PC-9 (cell line): Measurements from ENCODE around the gene ICAM2.

Experiments
- EZH2 ChIP-seq: fragments of 200-600 bp; sonication (generic); IDR thresholded peaks from 2 replicates; pipeline ENCODE4 v1.8.0; 2017; ENCODE audit warnings: antibody characterized with exemption, low read depth
- TF ChIP-seq, protein P1 (sequence below): fragments of 200-600 bp; sonication (generic); conservative IDR thresholded peaks from 2 replicates; pipeline ENCODE4 v1.6.1; 2017; ENCODE audit warnings: mixed run types, antibody characterized with exemption, mild to moderate bottlenecking, moderate library complexity

DNA sequence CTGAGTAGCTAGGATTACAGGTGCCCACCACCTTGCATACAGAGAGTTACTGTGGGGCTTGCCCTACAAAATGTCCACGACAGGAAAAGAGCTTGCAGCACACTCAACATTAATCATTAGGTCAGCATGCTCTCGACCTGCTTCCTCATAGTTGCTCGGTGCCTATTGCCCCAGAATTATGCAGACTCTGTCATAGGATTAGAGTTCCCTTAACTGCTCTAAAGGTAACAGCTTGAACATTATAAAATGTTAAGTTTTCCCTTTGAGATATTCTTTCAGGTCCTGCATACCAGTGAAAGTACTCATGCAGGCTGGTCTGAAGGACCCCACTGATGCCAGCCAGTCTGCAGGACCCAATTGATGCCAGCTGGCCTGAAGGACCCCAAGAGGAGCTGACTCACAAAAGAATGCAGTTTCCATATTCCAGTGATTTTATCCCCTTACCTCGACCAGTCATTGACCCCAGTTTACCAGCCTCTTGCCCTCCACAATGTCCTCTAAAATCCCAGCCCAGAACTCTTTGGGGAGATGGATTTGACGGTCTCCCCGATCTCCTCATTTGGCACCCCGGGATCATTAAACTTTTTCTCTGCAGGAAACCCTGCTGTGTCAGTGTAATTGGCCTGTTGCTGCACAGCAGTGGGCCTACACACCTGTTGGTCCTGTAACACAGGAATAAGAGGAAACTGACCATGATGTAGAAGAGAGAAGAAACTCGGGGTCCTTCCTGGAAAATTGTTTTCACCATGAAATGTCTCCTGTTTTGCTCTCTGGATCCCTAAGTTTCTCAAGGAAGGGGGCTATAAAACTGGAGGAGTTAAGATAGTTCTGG lies 10.6 kb downstream of the ICAM2 start:
- TF ChIP-seq, protein P1, sequence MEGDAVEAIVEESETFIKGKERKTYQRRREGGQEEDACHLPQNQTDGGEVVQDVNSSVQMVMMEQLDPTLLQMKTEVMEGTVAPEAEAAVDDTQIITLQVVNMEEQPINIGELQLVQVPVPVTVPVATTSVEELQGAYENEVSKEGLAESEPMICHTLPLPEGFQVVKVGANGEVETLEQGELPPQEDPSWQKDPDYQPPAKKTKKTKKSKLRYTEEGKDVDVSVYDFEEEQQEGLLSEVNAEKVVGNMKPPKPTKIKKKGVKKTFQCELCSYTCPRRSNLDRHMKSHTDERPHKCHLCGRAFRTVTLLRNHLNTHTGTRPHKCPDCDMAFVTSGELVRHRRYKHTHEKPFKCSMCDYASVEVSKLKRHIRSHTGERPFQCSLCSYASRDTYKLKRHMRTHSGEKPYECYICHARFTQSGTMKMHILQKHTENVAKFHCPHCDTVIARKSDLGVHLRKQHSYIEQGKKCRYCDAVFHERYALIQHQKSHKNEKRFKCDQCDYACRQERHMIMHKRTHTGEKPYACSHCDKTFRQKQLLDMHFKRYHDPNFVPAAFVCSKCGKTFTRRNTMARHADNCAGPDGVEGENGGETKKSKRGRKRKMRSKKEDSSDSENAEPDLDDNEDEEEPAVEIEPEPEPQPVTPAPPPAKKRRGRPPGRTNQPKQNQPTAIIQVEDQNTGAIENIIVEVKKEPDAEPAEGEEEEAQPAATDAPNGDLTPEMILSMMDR: no peak
- TF ChIP-seq EZH2: no peak
